Endometrium (tissue), 2 donors: ENCODE data around the gene SPATA31A5.
"Not testable (repeated sequence)": the region's sequence is repeated elsewhere in the genome, so short reads cannot be mapped to it uniquely, and the experiment has no call there.

Experiments used
- FAIRE-seq: peaks from 2 replicates; lab custom pipeline; 2012; peaks lifted over from hg19 to GRCh38; lab: Jason Lieb, UNC
- donor health status: control.
- donor health status: control.

The SPATA31A5 gene

DNA sequence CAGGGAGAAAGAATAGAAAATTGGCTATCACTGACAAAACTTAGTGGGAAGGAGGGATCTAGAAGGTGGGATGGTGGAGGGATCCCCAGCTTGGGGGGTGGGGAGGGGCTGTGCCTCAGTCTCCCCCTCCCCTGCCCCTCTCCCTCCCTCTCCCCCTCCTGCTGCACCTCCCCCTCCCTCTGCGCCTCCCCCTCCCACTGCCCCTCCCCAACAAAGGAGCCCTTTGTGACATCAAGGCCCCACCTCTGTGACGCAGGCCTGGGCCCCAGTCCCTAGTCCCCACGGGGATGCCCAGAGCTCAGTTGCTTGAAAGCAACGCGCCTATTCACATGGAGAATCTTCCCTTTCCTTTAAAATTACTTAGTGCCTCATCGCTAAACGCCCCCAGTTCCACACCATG, at the start of gene SPATA31A5:
Gene SPATA31A5 (plus strand): TSS at position 301 of the 400 bp plus-strand sequence. CDS start 29 bp downstream, at position 330.
- FAIRE-seq: not testable (repeated sequence)

DNA sequence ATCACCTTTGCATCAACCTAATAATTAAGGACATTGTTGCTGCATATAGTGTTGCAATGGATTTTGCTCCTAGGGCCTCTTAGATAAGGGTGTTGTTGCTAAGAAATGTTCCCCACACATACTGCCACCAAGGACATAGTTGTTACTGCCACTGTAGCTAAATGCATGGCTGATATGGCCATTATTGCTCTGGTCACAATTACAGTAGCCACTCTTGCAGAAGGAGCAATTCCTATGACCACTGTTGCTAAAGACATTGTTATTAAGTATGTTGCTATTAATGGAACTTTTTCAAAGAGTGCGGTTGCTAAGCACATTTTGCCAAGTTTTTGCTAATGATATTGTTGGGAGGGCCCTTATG, 48.8 kb downstream of the SPATA31A5 start:
- not testable (repeated sequence) for FAIRE-seq

DNA sequence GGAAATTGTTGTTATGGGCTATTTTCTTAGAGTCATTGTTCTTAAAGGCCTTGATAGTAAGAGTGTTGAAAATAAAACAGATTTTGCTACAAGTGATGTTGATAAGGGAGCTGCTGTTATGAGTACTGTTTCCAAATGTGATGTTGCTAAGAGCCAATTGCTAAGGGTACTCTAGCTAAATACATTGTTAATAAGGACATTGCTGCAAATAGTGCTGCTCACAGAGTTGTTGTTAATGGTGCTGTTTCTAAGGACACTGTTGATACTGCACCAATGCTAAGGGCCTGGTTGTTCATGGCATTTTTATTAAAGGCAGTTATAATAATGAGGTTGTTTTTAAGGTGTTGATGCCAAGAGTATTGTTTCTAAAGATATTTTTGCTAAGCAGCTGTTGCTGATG, 52.2 kb downstream of the SPATA31A5 start:
- not testable (repeated sequence) for FAIRE-seq
